ES-I3 (cell line): Measurements from ENCODE around the gene SCMH1.

Source experiments
- H3K36me3 ChIP-seq: 2 replicates; pipeline ENCODE4 v1.6.1; 2013; ENCODE audit warnings: mild to moderate bottlenecking, low read length, control low read depth, moderate library complexity; ENCODE audit not compliant: insufficient read depth
- H3K4me1 ChIP-seq: 2 replicates; pipeline ENCODE4 v1.6.1; 2013; ENCODE audit warnings: mild to moderate bottlenecking, control low read depth, low read length; ENCODE audit not compliant: insufficient read depth
- H3K9ac ChIP-seq: 2 replicates; pipeline ENCODE4 v1.6.1; 2013; ENCODE audit warnings: low read depth, mild to moderate bottlenecking, low read length, moderate library complexity
- H3K9me3 ChIP-seq: 2 replicates; pipeline ENCODE4 v1.6.1; 2013; ENCODE audit warnings: mild to moderate bottlenecking, low read length, moderate library complexity; ENCODE audit not compliant: control insufficient read depth, insufficient read depth

The SCMH1 gene

GRCh38 chr1:41041614-41042270, 200.4 kb downstream of the SCMH1 start:
- no peaks in the 10 kb centered on the region for H3K9me3 ChIP-seq
- peaks cover 4% of the 10 kb centered on the region; the same call in 1 of the 2 replicates for H3K36me3 ChIP-seq

GRCh38 chr1:41038110-41038509, 204.0 kb downstream of the SCMH1 start:
- Histone ChIP-seq H3K9me3 (no peaks in the 10 kb centered on the region), H3K4me1 (peaks cover 10% of the 10 kb centered on the region; the same call in 1 of the 2 replicates), H3K9ac (no peak overlapping the region), H3K36me3 (peaks cover 4% of the 10 kb centered on the region)

More at GRCh38 chr1:41041614-41042270, 200.4 kb downstream of the SCMH1 start:
- Histone ChIP-seq H3K4me1 (peaks cover 4% of the 10 kb centered on the region; the same call in 1 of the 2 replicates), H3K9ac (no peak overlapping the region)

- Histone ChIP-seq H3K9ac (no peak overlapping the region), H3K36me3 (peaks cover 4% of the 10 kb centered on the region), H3K4me1 (peaks cover 10% of the 10 kb centered on the region; the same call in 1 of the 2 replicates), H3K9me3 (no peaks in the 10 kb centered on the region)
These were observed 204.8 kb downstream of the SCMH1 start for GRCh38 chr1:41037116-41037903.

GRCh38 chr1:41033272-41033671, 208.8 kb downstream of the SCMH1 start:
- Histone ChIP-seq H3K4me1 (peaks cover 10% of the 10 kb centered on the region; the same call in 1 of the 2 replicates), H3K36me3 (peaks cover 8% of the 10 kb centered on the region), H3K9ac (no peak overlapping the region), H3K9me3 (no peaks in the 10 kb centered on the region)

- Histone ChIP-seq H3K9ac (no peak overlapping the region), H3K36me3 (peaks cover 7% of the 10 kb centered on the region), H3K9me3 (no peaks in the 10 kb centered on the region), H3K4me1 (peaks cover 10% of the 10 kb centered on the region; the same call in 1 of the 2 replicates)
These were observed 210.0 kb downstream of the SCMH1 start for GRCh38 chr1:41032147-41032546.

GRCh38 chr1:41030872-41031616, 211.1 kb downstream of the SCMH1 start:
- peaks cover 4% of the 10 kb centered on the region for H3K36me3 ChIP-seq
- no peaks in the 10 kb centered on the region for H3K9me3 ChIP-seq
- H3K9ac ChIP-seq = no peak overlapping the region
- H3K4me1 ChIP-seq = peaks cover 10% of the 10 kb centered on the region; the same call in 1 of the 2 replicates

GRCh38 chr1:41028034-41028642, 214.0 kb downstream of the SCMH1 start:
- 0 out of 2 replicates have a peak, but pooled peaks cover under 1% of the 10 kb centered on the region for H3K4me1 ChIP-seq
- H3K9ac ChIP-seq = no peak overlapping the region
- H3K9me3 ChIP-seq = no peaks in the 10 kb centered on the region
- 0 out of 2 replicates have a peak, but pooled peaks cover 4% of the 10 kb centered on the region for H3K36me3 ChIP-seq

GRCh38 chr1:41025979-41026819, 215.9 kb downstream of the SCMH1 start:
- H3K4me1 ChIP-seq = peaks cover 6% of the 10 kb centered on the region; the same call in 1 of the 2 replicates
- no peaks in the 10 kb centered on the region for H3K36me3 ChIP-seq
- no peak overlapping the region for H3K9ac ChIP-seq

GRCh38 chr1:41024953-41025352, 217.2 kb downstream of the SCMH1 start:
- Histone ChIP-seq H3K36me3 (no peaks in the 10 kb centered on the region), H3K4me1 (peaks cover 12% of the 10 kb centered on the region; the same call in 1 of the 2 replicates), H3K9ac (no peak overlapping the region), H3K9me3 (no peaks in the 10 kb centered on the region)

More at GRCh38 chr1:41025979-41026819, 215.9 kb downstream of the SCMH1 start:
- no peaks in the 10 kb centered on the region for H3K9me3 ChIP-seq

GRCh38 chr1:41023279-41023990, 218.7 kb downstream of the SCMH1 start:
- Histone ChIP-seq H3K9me3 (no peaks in the 10 kb centered on the region), H3K4me1 (peaks cover 12% of the 10 kb centered on the region; the same call in 1 of the 2 replicates), H3K36me3 (no peaks in the 10 kb centered on the region), H3K9ac (no peak overlapping the region)

- no peak overlapping the region for H3K9ac ChIP-seq
- peaks cover 12% of the 10 kb centered on the region; the same call in 1 of the 2 replicates for H3K4me1 ChIP-seq
- H3K9me3 ChIP-seq = no peaks in the 10 kb centered on the region
- H3K36me3 ChIP-seq = no peaks in the 10 kb centered on the region
These were observed 219.7 kb downstream of the SCMH1 start for GRCh38 chr1:41022424-41022823.

- no peaks in the 10 kb centered on the region for H3K9me3 ChIP-seq
- H3K36me3 ChIP-seq = no peaks in the 10 kb centered on the region
- no peak within 1 kb of the TSS for H3K9ac ChIP-seq
- H3K4me1 ChIP-seq = peaks cover 12% of the 10 kb centered on the region; the same call in 1 of the 2 replicates
These were observed 220.4 kb downstream of the SCMH1 start, which contains the start of gene SLFNL1 for GRCh38 chr1:41021526-41022308. Gene SLFNL1, minus strand, starts transcription at chr1:41021725. Its CDS starts 1,065 bp downstream, at chr1:41020660.
